Activated effector memory CD4-positive, alpha-beta T cell treated with anti-CD3 and anti-CD28 coated beads, Interleukin-2, amount 50 U/mL, for 16 hours (primary cell): ENCODE measurements around the gene MYO10.

Experiments used
- DNase-seq: peaks from one replicate; pipeline ENCODE4 v3.0.0-alpha.2; 2020

The MYO10 gene

DNA sequence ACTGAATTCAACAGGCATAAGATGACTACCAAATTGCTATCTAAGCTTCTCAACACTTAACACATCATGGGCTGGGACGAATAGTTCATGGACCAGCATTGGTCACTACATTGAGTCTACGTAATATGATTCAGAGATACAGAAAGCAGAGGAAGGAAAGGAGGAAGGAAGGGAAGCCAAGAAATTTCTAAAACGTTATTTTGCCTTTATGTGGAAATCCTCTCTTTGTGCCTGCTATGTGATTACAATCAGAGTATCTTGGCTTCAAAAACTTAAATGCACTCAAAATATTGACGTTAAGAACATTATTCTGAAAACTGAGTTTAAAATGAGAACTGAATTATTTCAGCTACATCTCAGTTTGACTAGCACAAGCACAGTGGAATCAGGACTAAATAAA lies 231.1 kb downstream of the MYO10 start:
- DNase-seq, result no peak

DNA sequence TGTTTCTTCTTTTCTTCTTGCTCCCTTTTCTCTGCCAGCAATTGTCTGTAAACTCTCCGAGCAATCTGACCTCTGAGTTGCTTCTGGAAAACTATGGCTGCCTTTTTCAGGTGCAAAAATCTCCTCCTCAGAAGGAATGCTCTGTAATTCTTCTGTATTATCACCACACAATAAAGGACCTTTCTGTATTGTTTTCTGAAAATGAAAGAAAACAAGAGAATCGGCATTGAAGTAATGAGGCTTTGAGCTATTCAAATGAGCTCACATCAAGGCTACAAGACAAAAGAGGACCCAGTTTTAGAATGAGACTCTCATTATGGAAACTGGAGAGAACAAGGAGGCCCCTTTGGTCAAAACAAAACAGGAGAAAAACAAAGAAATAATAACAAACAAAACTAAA lies 233.1 kb downstream of the MYO10 start:
- DNase-seq, result no peak

DNA sequence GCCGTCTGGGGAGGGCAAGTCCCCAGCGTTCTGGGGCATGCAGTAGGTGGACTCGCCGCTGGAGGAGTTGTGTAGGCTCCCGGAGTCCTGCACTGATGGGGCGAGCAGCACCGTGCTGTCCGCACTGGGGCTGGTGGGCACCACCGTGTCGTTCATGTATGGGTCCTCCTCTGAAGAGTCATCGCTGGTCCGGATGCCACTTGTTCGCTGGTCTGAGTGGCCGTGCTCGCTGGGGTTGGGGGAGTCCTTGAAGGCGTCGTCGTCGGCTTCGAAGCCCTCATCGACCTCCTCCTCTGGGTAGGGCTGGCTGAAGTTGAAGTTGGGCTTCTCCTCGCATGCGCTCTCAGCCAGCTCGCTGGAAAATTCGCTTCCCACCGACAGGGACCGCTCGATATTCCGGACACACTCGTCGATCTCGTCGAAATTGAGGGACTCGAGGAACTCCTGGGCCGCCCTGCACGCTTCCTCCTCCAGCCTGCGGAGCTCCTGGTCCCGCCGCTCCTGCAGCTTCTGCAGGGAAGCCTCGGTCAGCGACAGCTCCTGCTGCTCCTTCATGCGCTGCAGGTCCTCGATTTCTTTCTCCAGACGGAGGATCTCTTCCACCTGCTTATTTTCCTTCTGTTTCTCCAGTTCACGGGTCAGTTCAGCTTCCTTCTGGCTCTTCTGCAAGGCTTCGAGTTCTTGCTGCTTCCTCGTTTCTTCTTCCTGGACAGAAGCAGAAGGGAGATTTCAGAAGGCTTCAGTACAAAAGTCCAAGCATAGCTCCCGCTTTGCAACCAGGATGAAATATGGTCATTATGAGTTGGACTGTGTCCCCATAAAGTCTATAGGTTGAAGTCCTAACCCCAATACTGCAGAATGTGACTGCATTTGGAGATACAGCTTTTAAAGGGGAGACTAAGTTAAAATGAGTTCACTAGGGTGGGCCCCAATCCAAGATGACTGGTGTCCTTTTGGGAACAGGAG lies 234.7 kb downstream of the MYO10 start:
- no peak for DNase-seq

DNA sequence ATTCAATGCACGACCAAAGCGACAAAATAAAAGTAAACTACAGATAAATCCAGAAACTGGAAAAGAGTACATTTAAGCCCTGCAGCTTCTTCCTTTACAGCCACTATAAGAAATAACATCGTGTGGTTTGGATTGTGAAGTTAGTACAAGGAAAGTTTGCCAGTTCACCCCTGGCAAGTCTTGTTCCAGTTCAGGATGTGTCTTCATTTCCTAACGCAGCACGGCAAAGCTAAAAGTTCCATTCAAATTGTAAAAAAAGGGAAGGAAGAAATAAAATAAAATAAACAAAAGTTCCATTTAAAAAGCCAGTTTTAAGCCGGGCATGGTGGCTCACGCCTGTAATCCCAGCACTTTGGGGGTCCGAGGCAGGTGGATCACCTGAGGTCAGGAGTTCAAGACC lies 236.0 kb downstream of the MYO10 start:
- DNase-seq, result no peak

DNA sequence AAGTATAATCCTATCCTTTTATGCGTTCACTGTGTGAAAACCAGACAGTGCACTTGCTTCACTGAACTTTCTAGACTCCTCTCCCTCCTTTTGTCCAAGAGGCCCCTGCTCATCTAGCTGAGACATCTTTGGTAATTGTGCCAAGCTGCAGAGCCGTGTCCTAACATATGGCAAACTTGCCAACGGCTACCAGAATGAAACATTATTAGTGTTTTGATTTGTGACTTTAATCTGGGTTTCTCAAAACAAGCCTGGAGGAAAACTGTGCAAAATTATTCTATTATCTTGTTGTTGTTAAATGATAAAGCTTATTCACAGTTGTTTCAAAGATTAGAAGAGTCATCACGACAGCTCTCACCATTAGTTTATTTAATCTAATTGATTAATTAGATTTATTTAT lies 240.3 kb downstream of the MYO10 start:
- no peak for DNase-seq

GRCh38 chr5:16693879-16694278 lies 242.2 kb downstream of the MYO10 start:
- DNase-seq, result no peak

DNA sequence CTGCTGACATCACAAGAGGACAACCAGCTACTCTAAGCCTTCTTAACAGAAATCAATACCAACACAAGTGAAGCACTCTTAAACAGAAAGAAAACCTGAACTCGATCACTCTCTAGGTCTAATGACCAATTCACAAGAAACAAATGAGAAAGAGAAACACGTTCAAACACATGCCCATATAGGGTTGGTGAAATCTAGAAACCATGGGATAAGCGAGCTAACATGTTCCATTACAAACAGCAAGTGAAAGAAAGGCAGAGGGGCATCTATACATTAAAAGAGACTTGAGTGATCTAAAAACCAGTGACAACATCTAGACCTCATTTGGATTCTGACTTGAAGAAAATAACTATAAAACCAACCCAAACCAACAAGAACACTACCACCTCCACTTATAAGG lies 244.4 kb downstream of the MYO10 start:
- DNase-seq, result no peak

- DNase-seq, result no peak
Measured at GRCh38 chr5:16690243-16690852, 245.7 kb downstream of the MYO10 start.

- no peak for DNase-seq
Measured at GRCh38 chr5:16687898-16688297, 248.2 kb downstream of the MYO10 start.

GRCh38 chr5:16685069-16685468 lies 251.0 kb downstream of the MYO10 start:
- DNase-seq, result no peak

GRCh38 chr5:16681876-16682275 lies 254.2 kb downstream of the MYO10 start:
- no peak for DNase-seq

- no peak for DNase-seq
Measured at GRCh38 chr5:16679863-16680262, 256.2 kb downstream of the MYO10 start.

GRCh38 chr5:16679190-16679589 lies 256.9 kb downstream of the MYO10 start:
- DNase-seq, result no peak

GRCh38 chr5:16675806-16676205 lies 260.3 kb downstream of the MYO10 start:
- DNase-seq, result no peak

GRCh38 chr5:16674750-16675149 lies 261.3 kb downstream of the MYO10 start:
- DNase-seq, result no peak

DNA sequence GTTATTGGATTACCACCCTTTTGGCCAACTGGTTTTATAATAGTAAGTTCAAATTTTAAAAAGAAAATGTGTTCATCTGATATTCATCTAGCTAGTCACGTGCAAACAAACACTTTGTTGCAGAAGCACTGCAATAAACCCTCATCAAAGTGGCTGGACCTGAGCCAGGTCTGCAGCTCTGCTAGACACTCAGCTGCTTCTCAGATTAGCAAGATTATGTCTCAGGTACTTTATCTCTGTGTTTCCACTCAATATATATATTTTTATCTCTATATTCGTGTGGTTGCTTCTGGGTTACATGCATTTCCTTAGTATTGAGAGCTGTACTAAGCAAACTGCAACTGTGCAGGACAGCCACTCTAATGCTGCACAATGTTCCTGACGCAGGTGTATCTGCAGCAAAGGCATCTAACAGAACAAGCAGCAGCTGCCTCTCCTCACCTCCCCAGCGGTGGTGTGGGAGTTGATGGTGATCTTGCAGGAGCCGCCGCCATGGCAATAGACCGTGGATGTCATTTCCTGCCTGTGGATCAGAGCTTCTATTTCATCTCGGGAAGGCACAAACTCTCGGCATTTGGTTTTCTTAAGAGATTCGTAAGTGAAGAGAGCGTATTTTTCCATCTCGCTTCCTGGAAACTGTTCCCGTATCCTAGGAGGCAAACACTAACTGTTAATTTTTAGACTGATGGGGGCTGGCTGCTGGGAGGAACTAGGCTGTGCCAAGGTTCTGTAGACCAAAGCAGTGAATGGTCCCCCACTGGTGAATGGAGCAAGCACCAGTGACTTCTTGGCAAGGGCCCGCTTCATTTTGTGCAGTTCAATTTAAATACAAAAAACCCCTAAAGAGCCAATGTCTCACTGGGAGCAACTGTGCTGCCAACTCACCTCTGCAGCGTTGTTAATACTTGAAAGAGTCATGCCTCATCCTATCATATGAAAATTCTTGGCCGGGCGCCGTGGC lies 262.6 kb downstream of the MYO10 start:
- peak; percentile 71 for DNase-seq

DNA sequence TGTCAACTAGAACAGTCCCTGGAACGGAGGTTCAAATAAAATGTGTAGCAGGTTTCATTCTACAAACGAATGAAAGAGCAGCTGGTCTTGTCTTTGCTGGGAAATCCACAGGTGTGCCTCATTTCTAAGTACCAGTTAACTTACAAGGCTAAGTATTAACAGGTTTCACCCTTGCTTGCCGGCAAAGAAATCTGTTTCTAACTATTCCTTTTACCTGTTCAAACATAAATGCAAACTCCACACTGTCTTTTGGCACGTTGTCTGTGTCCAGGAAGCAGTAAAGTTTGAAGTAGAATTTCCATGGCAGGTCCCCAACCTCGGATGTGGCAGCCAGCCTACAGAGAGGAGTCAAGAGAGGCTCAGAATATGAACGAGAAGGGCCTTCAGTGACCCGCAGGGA lies 264.9 kb downstream of the MYO10 start:
- DNase-seq, result no peak

- no peak for DNase-seq
Measured at GRCh38 chr5:16669776-16670175, 266.3 kb downstream of the MYO10 start.

- no peak for DNase-seq
Measured at GRCh38 chr5:16668631-16669030, 267.5 kb downstream of the MYO10 start.

GRCh38 chr5:16668194-16668593 lies 267.9 kb downstream of the MYO10 start:
- no peak for DNase-seq

DNA sequence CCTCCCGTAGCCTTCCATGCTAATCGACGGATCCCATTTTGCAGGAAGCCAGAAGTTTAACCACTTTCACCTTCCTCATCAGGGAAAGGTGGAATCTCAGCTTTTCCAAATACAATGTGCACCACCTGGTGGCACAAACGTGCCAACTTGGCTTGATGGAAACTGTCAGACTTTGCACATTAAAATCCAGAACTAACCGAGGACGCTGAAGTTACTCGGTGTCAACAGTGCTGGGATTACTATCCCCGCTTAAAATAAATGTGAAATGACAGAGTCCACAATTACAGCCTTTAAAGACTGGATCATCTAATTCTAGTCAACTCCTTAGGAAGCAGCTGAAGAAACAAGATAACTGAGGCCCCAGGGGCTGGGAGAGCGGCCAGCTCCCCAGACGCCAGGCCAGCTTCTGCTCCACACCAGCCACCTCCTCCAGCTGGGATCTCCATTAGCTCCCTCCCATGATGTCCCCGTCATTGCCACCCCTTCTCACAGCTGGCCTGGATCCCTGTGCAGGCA lies 269.1 kb downstream of the MYO10 start:
- no peak for DNase-seq

DNA sequence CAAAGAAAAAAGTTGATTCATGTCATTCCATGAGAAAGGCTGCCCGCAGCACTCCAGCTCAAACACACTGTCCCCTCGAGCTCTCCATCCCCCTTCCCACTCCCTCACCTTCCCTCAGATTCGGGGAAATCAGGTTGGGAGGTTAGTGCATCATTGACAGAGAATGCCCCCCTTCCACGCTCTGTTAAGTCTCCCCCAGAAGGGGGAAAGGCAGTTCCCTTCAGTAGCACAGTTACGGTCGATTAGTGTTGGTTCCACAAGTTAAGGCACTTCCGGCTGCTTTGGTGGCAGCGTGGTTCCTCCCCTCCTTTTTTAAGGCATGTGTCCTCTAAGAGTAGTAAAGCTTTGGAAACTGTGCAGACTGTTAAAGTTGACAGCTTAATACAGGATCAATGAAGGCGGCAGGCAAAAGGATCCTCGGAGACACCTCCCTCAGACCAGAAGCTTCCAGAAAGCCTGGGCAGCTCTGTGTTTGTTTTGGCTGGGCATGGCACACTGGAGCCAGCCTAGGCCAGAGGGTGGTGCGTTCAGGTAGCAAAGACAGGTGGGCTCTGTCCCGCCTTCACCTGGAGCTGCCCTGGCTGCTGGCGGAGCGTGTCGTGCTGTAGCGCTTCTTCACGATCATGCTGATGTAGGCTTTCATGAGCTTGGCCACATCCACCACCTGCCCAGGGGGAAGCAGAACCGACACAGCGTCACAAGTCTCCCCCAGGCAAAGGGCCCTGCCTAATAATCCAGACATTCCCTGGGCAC lies 269.8 kb downstream of the MYO10 start:
- no peak for DNase-seq
